HG03378 (cell line): Measurements from ENCODE around the gene MORF4L2.

Experiments
- ATAC-seq: cut with Tn5 transposase; IDR thresholded peaks from one replicate; pipeline ENCODE4 v1.9.1; 2021; ENCODE audit warnings: mild to moderate bottlenecking, moderate library complexity; ENCODE audit not compliant: unreplicated experiment

MORF4L2 gene

DNA sequence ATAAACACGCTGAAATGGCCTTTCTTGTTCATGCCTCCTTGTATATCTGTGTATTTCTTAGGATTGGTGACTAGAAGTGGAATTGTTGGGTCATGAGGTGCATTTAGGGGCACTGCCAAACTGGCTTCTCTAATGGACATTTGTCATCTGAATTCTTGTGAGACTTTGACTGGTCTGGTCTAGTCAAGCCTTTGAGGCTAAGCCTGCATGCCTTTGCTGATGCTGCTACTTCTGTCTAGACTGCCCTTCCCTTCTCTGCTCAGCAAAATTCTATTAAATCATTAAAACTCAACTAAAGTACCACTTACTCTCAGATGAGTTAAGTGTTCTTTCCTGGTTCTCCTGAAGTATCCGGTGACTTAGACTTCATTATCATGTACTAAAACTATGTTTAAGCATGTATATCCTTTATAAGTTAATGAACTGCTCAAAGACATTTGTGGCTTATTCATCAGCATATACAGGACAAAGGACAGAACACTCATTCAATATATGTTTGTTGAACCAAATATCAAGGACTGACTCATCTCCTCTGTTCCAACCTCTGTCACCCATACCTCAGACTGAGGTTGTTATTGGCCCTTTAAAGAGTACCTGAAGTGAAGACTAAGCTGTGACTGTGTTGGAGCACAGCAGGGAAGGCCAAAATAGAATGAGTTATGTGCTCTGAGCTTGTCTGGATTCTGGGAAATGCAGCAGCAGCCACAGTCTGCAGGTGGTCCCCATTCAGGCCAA, 48.7 kb downstream of the MORF4L2 start:
- ATAC-seq = no peak

DNA sequence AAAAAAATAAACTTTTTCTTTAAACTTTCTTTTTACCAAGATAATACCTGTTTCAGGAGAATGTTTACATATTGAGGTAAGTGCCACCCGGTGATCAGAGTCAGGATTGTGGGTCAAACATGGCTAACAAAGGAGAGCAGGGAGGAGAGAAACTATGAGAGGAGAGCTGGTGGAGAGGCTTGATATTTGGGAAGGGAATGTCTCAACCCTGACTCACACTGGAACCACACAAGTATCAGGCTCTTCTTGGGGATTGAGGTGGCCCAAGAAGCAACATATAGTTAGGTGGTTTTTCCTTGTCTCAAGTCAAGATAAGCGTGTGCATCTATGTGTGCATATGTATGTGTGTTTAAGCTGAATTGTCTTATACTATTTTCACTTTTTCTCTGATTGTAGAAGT, 51.1 kb downstream of the MORF4L2 start:
- no peak for ATAC-seq

DNA sequence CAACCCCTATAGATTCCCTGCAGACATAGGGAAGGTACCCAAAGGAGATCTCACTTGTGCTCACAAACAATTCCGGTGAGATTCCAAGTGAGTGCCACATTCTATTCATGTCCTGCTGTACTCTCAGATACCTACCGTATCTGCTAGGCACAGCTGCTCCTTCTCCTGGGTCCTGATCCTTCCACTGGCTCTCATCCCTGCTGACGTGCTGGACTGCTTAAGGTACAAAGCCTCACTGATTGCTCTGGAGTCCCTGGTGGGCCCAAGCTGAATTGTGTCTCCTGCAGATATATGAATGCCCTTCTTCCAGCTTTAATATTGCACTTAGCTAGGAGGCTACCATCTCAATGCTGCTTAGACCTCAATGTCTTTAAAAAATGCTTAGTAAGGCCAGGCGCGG, 55.4 kb downstream of the MORF4L2 start:
- no peak for ATAC-seq

DNA sequence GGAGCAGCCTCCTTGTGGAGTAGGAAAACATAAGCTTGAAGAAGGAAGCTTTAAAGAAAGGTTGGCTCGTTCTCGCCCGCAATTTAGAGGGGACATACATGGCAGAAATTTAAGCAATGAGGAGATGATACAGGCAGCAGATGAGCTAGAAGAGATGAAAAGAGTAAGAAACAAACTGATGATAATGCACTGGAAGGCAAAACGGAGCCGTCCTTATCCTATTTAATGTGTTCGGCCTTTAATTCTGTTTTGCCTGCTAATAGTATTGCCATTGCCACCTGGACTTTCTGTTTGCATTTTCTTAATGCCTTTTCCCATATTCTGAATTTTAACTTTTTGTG, 56.4 kb downstream of the MORF4L2 start:
- no peak for ATAC-seq

DNA sequence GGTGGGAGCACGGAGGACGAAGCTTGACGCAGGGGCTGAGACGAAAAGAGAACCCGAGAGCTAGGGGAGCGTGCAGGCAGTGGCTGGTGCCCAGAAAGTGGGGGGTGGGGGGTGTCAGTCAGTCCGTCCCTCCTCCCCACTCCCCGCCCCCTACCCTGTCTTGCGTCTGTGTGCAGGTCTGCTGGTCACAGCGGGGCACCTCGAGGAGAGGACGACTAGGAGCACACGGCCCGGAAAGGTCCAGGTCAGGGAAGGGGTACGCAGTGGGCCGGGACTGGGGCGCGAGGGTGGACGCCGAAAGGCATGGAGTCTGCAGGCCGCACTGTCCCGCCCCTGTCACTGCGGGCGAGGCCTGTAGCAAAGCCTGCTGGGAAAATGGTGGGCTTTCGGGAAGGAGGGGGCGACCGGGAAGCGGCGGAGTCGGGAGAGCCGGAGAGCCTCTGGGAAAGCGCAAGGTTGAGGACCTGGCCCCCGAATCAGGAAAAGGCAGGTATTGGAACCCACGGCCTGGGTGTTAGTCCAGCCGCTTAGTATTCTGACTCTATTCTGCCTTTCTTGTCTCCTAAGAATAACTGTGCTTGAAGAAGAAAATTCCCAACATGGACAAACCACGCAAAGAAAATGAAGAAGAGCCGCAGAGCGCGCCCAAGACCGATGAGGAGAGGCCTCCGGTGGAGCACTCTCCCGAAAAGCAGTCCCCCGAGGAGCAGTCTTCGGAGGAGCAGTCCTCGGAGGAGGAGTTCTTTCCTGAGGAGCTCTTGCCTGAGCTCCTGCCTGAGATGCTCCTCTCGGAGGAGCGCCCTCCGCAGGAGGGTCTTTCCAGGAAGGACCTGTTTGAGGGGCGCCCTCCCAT, 57.0 kb downstream of the MORF4L2 start:
- peak; percentile 37 for ATAC-seq

DNA sequence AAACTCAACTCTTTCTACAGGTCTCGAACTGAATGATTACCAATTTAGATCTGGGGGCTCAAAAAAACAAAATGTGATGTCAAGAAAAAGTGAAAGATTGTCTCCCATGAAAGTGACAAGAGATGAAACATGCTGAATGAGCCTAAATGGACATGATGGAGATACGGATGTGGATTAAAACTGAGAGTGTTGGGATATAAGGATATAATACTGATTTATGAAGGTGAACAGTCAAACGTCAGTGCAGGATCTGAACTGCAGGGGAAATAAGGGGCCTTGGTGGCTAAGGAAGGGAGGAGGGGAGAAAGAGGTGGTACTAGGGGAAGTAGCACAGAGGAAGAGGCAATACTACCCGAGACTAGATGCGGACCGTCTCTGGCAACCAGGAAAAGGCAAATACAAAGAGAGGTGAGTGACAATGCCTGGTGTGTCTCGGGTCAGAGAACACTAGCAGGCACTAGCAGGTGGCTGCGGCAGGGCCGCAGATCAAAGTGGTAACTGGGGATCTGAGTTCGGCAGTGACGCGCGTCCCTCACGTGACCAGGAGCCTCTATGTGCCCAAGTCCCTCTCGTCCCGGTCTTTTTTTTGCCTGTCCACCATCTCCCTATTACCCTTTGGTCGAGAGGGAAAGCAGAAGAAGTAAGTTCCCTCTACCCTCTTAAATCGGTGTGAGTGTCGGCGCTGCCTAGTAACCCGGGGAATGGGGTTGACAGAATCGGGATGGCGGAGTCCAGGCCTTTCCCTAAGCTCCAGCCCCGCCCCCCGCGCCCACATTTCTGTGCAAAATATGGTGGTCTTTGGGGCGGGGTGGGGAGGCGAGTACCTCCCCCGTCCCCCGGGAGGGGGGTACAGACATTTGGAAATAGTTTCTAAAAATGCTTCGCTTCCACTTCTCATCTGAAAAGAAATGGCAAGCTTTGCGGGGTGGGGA, 57.8 kb downstream of the MORF4L2 start, which contains the start of gene TCEAL1:
TSS of gene TCEAL1 (plus strand) at position 590 of the 932 bp plus-strand sequence. CDS start 942 bp downstream, outside the sequence.
- ATAC-seq = peak; percentile 53

DNA sequence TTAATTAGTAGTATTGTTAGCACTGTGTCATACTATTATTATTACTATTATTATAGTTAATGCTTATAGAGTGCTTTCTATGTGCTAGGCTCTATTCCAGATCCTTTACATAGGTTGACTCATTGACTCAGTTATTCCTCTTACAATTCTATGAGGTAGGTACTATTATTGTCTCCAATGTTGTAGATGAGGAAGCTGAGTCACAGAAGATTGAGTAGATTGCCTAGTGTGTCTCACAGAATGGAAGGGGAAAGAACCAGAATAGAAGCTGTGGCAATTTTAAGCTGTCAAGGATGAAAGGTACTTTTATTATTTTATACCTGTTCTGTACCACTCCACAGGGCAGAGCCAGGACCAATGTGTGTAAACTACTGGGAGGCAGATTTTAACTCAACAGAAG, 59.6 kb downstream of the MORF4L2 start:
- no peak for ATAC-seq
